Suppressor macrophage treated with lipopolysaccharide for 1 hour (primary cell): ENCODE measurements around the gene ACP1.

ENCODE experiments used
- DNase-seq, 3 donors: peaks; one replicate each; pipeline ENCODE4 v3.0.0-alpha.2; 2020 to 2022

The ACP1 gene

GRCh38 chr2:256094-256493, 8.7 kb upstream of the ACP1 start:
- no peak for DNase-seq

- DNase-seq: peak in 2 of 3 donors; percentile 31 to 36
These were observed 7.3 kb upstream of the ACP1 start for GRCh38 chr2:257429-257828.

- DNase-seq: no peak
These were observed 6.9 kb upstream of the ACP1 start for GRCh38 chr2:257842-258241.

GRCh38 chr2:258933-259332, 5.8 kb upstream of the ACP1 start:
- no peak for DNase-seq

GRCh38 chr2:259789-260331, 4.9 kb upstream of the ACP1 start:
- no peak for DNase-seq

- no peak for DNase-seq
These were observed 4.1 kb upstream of the ACP1 start for GRCh38 chr2:260507-261161.

- no peak for DNase-seq
These were observed 2.6 kb upstream of the ACP1 start for GRCh38 chr2:262117-262516.

GRCh38 chr2:263022-263738, 1.6 kb upstream of the ACP1 start:
- no peak for DNase-seq

- DNase-seq: peak in 2 of 3 donors; percentile 10 to 44
These were observed 814 bp upstream of the ACP1 start, which contains the start of gene SH3YL1 for GRCh38 chr2:263774-264492. SH3YL1 (minus strand) TSS chr2:264032; CDS start chr2:263984, 48 bp downstream.

- no peak for DNase-seq
These were observed 3.6 kb downstream of the ACP1 start for GRCh38 chr2:268323-268722.

GRCh38 chr2:269356-270030, 4.7 kb downstream of the ACP1 start:
- no peak for DNase-seq

GRCh38 chr2:270861-271260, 6.1 kb downstream of the ACP1 start:
- no peak for DNase-seq

GRCh38 chr2:271917-272316, 7.2 kb downstream of the ACP1 start:
- no peak for DNase-seq

GRCh38 chr2:273333-273732, 8.6 kb downstream of the ACP1 start:
- no peak for DNase-seq

GRCh38 chr2:274503-274902, 9.8 kb downstream of the ACP1 start:
- DNase-seq: peak in 1 of 3 donors; percentile 10

- peak in 2 of 3 donors; percentile 12 to 43 for DNase-seq
These were observed 10.7 kb downstream of the ACP1 start for GRCh38 chr2:275466-275865.

- no peak for DNase-seq
These were observed 13.7 kb downstream of the ACP1 start for GRCh38 chr2:278312-278926.

GRCh38 chr2:278927-279320, 14.2 kb downstream of the ACP1 start:
- no peak for DNase-seq

- DNase-seq: no peak
These were observed 14.6 kb downstream of the ACP1 start for GRCh38 chr2:279366-279765.

GRCh38 chr2:279956-280649, 15.4 kb downstream of the ACP1 start:
- no peak for DNase-seq

GRCh38 chr2:280650-281110, 15.9 kb downstream of the ACP1 start:
- DNase-seq: no peak

- DNase-seq: no peak
These were observed 16.6 kb downstream of the ACP1 start for GRCh38 chr2:281381-281780.
